GM12874 (cell line): ENCODE measurements around the gene PI4KA.

Experiments
- CTCF ChIP-seq: IDR thresholded peaks from 2 replicates; pipeline ENCODE4 v1.5.1; 2011; ENCODE audit warnings: low read depth, mild to moderate bottlenecking, control low read depth, low read length, moderate library complexity; ENCODE audit not compliant: insufficient read depth

PI4KA gene

GRCh38 chr22:20884454-20884853 lies 25.8 kb upstream of the PI4KA start:
- no peak for TF ChIP-seq CTCF

- no peak for TF ChIP-seq CTCF
These were observed 24.2 kb upstream of the PI4KA start for GRCh38 chr22:20882855-20883254.

- no peak for TF ChIP-seq CTCF
These were observed 23.5 kb upstream of the PI4KA start for GRCh38 chr22:20881869-20882815.

GRCh38 chr22:20881231-20881630 lies 22.6 kb upstream of the PI4KA start:
- no peak for TF ChIP-seq CTCF

GRCh38 chr22:20877715-20878114 lies 19.1 kb upstream of the PI4KA start:
- no peak for TF ChIP-seq CTCF

GRCh38 chr22:20875296-20875695 lies 16.7 kb upstream of the PI4KA start:
- no peak for TF ChIP-seq CTCF

- no peak for TF ChIP-seq CTCF
These were observed 14.6 kb upstream of the PI4KA start for GRCh38 chr22:20873214-20873613.
